ENCODE results near the gene FBP1. TPM values are rescaled to one million over a fixed set of nuclear protein-coding genes. Genes with fewer than 3 reads are reported as not detected.

FBP1 gene
- total and polyA plus RNA-seq, 2 donors from 2014 or later, result 27.3 to 266 TPM

DNA sequence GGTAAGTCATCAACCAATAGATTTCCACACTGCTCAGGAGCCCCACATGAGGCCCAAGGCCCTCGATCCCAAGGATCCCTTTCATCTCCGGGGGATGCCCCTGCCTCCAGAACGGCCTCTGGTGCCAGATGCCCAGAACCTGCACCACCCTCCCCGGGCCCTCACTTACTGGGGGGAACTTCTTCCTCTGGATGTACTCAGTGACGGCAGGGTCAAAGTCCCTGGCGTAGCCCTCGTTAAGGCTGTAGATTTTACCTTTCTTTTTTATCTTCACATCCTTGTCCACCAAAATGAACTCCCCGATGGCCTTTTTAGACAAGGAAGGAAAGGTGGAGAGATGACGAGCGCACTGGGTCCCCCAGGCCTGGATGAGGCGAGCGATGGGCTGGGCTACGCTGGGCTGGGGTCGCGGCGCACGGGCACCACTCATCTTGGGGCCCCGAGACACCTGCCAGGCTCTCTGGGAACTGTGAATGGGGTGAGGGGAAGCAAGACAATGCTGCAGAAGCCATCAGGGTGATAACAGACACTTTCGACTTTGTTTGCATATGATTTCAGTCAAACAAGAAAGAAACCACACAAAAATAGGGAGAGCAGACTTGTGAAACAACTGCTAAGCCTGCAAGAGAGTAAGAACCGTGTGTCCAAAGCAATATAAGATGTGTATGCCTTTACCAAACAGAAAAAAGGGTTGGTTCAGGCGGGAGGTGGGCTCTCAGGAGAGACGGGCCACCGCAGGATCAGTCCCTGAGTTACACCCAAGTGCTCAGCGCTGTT is 32.5 kb downstream of the FBP1 start:
- H3K36me3 ChIP-seq (ENCODE audit: control insufficient read depth in 2 of 3, insufficient read depth in 3 of 3, low read length in 3 of 3), result peaks cover 0 to 6% (median 0%) of the 10 kb centered on the region in 3 donors
- peaks cover 0 to 25% (median 2%) of the 10 kb centered on the region in 3 donors for H3K4me1 ChIP-seq (ENCODE audit: control insufficient read depth in 2 of 3, insufficient read depth in 2 of 3, low read depth in 1 of 3, low read length in 3 of 3)
- H3K9me3 ChIP-seq (ENCODE audit: control insufficient read depth in 2 of 3, insufficient read depth in 1 of 3, low read length in 3 of 3), result no peaks in the 10 kb centered on the region
- FAIRE-seq (no peak), DNase-seq (no peak)
- H3K4me3 ChIP-seq (ENCODE audit: low read length in 3 of 3), result no peak overlapping the region
- H3K27me3 ChIP-seq (ENCODE audit: control insufficient read depth, insufficient read depth, low read length), result no peaks in the 10 kb centered on the region
- no peak overlapping the region for H3K9ac ChIP-seq (ENCODE audit: low read length in 3 of 3)
- no peak overlapping the region for H3K27ac ChIP-seq (ENCODE audit: low read depth in 2 of 2, low read length in 2 of 2)
- TF ChIP-seq, protein P1, sequence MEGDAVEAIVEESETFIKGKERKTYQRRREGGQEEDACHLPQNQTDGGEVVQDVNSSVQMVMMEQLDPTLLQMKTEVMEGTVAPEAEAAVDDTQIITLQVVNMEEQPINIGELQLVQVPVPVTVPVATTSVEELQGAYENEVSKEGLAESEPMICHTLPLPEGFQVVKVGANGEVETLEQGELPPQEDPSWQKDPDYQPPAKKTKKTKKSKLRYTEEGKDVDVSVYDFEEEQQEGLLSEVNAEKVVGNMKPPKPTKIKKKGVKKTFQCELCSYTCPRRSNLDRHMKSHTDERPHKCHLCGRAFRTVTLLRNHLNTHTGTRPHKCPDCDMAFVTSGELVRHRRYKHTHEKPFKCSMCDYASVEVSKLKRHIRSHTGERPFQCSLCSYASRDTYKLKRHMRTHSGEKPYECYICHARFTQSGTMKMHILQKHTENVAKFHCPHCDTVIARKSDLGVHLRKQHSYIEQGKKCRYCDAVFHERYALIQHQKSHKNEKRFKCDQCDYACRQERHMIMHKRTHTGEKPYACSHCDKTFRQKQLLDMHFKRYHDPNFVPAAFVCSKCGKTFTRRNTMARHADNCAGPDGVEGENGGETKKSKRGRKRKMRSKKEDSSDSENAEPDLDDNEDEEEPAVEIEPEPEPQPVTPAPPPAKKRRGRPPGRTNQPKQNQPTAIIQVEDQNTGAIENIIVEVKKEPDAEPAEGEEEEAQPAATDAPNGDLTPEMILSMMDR (IDR thresholded peaks at IDR 0.05; ENCODE audit: borderline replicate concordance, extremely low read depth, insufficient read depth), result no peak
- intact Hi-C loops (cut with DNase I), result no loop called here

DNA sequence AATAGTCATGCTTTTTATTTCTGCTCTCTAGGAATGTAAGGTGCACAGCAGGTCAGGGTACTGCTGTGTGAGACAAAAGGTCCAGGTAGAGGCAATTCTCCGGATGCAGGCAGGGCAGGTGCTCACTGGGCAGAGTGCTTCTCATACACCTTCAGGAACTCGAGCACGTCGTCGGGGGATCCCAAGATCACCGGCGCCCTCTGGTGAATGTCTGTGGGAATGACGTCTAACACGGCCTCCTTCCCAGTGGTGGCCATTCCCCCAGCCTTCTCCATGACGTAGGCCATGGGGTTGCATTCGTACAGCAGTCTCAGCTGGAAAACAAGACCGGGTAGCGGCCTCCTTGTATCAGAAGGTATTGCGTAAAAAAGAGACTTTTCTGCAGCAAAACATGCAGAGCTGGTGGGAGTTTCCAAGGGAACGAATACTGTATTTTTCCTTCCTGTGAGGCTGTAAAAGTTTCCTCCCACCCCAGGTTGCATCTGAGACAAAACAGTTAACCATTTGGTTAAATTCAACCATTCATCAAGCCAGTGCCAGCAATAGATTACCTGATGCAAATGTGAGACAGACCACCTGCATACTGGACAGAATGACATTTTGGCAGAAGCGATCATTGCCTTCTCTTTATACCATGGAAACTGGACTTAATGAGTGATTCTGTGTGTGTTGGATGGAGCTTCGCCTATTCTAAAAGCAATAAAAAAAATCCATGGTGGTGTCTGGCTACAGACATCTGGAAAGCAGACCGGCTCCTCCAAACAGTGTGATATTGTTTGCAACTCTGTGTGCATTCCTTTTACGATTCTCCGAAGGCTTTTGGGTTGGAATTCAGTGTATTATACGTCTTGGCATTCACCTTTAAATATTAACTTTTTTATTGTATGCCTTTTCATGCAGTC is 35.8 kb downstream of the FBP1 start:
- H3K4me1 ChIP-seq (ENCODE audit: control insufficient read depth in 2 of 3, insufficient read depth in 2 of 3, low read depth in 1 of 3, low read length in 3 of 3), result peaks cover 0 to 22% (median 2%) of the 10 kb centered on the region in 3 donors
- H3K4me3 ChIP-seq (ENCODE audit: low read length in 3 of 3), result peak overlapping the region in 1 of 3 donors; percentile 25
- TF ChIP-seq, protein P1 (IDR thresholded peaks at IDR 0.05; ENCODE audit: borderline replicate concordance, extremely low read depth, insufficient read depth), result peak; percentile 61
- intact Hi-C loops (cut with DNase I), result no loop called here
- peak overlapping the region in 1 of 3 donors; percentile 55 for H3K9ac ChIP-seq (ENCODE audit: low read length in 3 of 3)
- peaks cover 0 to 3% (median 0%) of the 10 kb centered on the region in 3 donors for H3K36me3 ChIP-seq (ENCODE audit: control insufficient read depth in 2 of 3, insufficient read depth in 3 of 3, low read length in 3 of 3)
- no peaks in the 10 kb centered on the region for H3K27me3 ChIP-seq (ENCODE audit: control insufficient read depth, insufficient read depth, low read length)
- peak; percentile 80 to 88 (median 86) for DNase-seq
- no peak for FAIRE-seq
- H3K9me3 ChIP-seq (ENCODE audit: control insufficient read depth in 2 of 3, insufficient read depth in 1 of 3, low read length in 3 of 3), result no peaks in the 10 kb centered on the region
- no peak overlapping the region for H3K27ac ChIP-seq (ENCODE audit: low read depth in 2 of 2, low read length in 2 of 2)

DNA sequence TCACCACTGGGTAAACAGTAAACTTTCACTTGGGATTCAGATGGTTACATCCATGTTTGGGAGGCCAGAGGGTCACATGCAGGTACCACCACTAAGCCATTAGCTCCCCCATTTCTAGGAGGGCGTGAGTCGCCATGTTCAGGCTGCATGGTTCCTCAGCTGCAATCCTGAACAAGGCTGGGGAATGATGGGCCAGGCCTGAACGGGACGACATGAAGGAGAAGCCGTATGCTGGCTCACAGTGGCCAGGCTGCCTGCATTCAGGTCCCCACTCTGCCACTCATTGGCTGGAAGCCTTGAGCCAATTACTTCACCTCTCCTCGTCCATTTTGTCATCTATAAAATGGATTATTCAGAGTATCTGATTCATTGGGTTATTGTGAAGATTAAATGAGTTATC is 36.7 kb downstream of the FBP1 start:
- no peak overlapping the region for H3K27ac ChIP-seq (ENCODE audit: low read depth in 2 of 2, low read length in 2 of 2)
- no peak overlapping the region for H3K4me3 ChIP-seq (ENCODE audit: low read length in 3 of 3)
- TF ChIP-seq, protein P1 (IDR thresholded peaks at IDR 0.05; ENCODE audit: borderline replicate concordance, extremely low read depth, insufficient read depth), result no peak
- H3K36me3 ChIP-seq (ENCODE audit: control insufficient read depth in 2 of 3, insufficient read depth in 3 of 3, low read length in 3 of 3), result peaks cover 0 to 3% (median 0%) of the 10 kb centered on the region in 3 donors
- no peaks in the 10 kb centered on the region for H3K27me3 ChIP-seq (ENCODE audit: control insufficient read depth, insufficient read depth, low read length)
- no peak overlapping the region for H3K9ac ChIP-seq (ENCODE audit: low read length in 3 of 3)
- intact Hi-C loops (cut with DNase I), result no loop called here
- no peak for DNase-seq
- H3K4me1 ChIP-seq (ENCODE audit: control insufficient read depth in 2 of 3, insufficient read depth in 2 of 3, low read depth in 1 of 3, low read length in 3 of 3), result peaks cover 0 to 22% (median 2%) of the 10 kb centered on the region in 3 donors
- no peak for FAIRE-seq
- H3K9me3 ChIP-seq (ENCODE audit: control insufficient read depth in 2 of 3, insufficient read depth in 1 of 3, low read length in 3 of 3), result no peaks in the 10 kb centered on the region
